HT-29 (cell line): ENCODE results near the gene SMYD3. TPM values are rescaled to one million over a fixed set of nuclear protein-coding genes. Genes with fewer than 3 reads are reported as not detected.
A peak's percentile ranks its signal among the peaks of the same experiment; 100 is the strongest.

ENCODE experiments used
- DNase-seq: peaks from one replicate; pipeline ENCODE4 v3.0.0-alpha.2; 2015; ENCODE audit warnings: low spot score
- total RNA-seq: library from RNA; depleted of rRNA; stranded (reverse); fragments of >200 nt; shearing (Covaris generic); gene quantifications from 2 replicates; pipeline ENCODE4 v1.2.3, GENCODE V29; 2014

The SMYD3 gene
- total RNA-seq, 1 experiment from 2014 or later = 24.3 TPM

DNA sequence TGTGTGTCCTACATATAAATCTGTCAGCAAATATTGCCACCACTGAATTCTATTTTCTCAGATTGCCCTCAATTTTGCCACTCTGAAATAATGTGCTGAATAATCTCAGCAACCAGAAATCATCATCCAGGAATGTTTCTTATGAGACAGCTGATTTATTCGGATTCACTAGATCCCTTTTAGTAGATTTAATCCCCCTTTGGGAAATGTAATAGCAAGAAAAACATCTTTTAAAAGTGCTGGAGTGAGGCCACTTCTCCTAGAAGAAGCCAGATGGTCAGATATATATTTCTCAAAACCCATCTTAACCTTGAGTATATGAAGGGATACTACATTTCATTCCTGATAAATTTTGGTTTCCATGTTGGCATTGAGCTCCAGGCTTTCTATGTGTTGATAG lies 327.7 kb downstream of the SMYD3 start:
- DNase-seq = no peak

DNA sequence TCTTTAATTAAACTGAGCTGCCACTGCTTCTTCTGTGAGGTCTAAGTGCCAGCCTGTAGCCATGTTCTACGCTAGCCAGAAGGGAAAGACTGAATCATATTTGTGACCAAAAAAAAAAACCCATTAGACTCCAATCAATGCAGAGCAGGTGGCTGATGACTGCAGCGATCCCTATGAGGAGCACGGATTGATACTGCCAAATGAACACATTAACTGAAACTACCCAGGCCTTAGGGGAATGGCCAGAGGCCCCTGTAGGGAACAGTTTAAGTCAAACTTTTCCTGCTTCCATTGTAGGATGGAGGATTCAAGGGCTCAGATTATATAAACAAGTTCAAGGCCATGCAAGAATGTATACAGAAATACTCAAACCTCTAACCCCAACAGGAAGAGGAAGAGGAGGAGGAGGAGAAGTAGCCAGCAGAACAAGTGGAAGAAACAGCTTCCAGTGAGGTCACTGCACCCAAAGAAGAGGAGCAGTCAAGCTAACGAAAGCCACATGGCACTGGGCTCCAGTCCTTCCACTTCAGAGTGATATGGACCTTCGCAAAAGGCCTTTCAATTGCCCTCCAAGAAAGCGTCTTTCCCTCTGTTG lies 328.3 kb downstream of the SMYD3 start:
- no peak for DNase-seq

DNA sequence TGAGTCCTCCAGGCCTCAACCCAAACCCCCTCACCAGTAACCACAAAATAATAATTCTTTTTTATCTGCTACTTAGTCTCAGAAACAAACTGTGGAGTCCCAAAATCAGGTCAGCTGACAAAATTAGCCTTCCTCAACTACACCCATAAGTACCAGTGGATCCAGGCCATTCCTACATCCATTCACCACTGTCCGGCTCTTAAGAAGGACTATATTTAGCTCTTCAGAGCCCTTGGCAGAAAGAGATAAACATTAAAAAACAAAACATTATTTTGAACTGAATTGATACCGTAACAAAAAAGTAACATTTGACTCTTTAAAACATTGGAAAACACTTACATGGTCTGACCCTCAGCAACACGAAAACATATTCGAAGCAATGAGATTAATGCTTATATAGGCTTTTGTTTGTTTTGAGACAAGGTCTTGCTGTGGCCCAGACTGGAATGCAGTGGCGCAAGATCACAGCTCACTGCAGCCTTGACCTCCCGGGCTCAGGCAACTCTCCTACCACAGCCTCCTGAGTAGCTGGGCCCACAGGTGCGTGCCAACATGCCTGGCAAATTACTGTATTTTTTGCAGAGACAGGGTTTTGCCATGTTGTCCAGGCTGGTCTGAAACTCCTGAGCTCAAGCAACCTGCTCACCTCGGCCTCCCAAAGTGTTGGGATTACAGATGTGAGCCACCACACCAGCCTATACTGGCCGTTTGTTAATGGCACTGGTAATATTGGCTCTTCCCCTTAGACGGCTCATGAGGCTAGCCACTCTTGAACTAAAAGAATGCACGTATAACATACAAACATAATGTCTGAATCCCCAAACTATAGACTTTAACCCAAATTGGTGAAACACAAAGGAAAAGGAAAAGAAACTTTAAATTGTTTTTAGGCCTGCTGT lies 330.7 kb downstream of the SMYD3 start:
- DNase-seq = no peak

DNA sequence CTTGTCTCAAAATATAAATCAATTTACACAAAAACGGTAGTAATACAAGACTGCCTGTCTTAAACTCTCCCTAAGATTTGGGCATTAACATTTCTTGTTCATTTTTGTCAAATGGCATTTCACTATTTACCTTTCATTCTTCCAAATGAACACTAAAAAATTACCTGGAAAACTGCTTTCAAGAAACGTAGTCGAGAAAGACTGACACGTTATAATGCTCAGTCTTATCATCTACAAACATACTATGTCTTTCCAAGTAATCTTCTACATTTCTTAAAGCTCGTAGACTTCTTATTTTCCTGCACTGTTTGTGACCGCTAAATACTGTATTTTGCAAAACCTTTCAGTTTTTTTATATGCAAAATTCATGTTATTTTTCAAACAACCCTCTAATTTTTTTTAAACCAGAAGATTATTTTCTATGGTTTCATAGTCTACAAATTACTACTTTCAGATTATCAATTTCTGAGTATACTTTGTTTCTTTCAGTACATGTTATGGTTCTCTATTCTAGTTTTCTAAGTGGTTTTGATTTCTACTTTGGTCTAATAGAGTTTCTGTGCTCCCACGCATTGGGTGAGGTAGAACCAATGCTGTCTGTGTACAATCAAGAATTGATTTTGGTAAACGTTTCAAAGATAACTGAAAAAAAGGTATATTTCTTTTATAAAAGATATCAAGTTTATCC lies 336.4 kb downstream of the SMYD3 start:
- DNase-seq = no peak

DNA sequence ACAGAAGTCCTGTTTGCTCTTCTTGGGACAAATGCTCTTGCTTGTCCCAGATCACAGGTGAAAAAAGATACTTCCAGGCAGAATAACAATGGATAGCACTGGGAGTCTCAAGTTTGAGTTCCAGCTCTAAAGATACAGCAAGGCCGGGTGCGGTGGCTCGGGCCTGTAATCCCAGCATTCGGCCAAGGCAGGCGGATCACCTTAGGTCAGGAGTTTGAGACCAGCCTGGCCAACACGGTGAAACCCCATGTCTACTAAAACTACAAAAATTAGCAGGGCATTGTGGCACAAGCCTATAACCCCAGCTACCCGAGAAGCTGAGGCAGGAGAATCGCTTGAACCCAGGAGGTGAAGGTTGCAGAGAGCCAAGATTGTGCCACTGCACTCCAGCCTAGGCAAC lies 337.6 kb downstream of the SMYD3 start:
- no peak for DNase-seq

DNA sequence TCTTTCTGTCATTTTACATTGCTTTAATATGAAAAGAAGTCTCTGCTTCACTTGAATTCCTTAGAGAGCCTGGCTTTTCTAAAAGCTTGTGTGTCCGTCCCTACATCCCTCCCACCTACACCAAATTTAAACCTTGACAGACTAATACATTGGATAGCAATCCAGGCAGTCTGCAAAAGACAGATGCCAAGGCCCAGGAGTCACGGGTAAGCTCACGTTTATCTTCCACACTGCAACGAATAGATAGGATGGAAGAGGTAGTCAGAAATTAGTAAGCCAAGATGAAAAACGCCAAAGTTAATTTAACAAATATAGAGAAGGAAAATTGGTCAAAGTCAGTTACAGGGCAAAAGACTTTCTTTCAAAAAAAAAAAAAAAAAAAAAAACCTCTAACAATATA lies 338.1 kb downstream of the SMYD3 start:
- no peak for DNase-seq

DNA sequence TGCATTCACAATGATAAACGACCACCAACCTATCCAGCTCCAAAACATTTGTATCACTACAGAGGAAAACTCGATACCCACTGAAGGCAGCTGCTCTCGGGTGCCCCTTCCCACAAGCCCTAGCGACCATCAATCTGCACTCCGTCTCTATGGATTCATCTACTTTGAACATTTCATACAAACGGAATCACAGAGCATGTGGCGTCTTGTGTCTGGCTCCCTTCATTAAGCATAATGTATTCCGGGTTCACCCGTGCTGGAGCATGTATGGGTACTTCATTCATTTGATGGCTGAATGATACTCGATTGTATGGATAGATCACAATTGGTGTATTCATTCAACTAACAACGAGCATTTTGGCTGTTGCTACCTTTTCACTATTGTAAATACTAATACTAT lies 340.2 kb downstream of the SMYD3 start:
- no peak for DNase-seq

DNA sequence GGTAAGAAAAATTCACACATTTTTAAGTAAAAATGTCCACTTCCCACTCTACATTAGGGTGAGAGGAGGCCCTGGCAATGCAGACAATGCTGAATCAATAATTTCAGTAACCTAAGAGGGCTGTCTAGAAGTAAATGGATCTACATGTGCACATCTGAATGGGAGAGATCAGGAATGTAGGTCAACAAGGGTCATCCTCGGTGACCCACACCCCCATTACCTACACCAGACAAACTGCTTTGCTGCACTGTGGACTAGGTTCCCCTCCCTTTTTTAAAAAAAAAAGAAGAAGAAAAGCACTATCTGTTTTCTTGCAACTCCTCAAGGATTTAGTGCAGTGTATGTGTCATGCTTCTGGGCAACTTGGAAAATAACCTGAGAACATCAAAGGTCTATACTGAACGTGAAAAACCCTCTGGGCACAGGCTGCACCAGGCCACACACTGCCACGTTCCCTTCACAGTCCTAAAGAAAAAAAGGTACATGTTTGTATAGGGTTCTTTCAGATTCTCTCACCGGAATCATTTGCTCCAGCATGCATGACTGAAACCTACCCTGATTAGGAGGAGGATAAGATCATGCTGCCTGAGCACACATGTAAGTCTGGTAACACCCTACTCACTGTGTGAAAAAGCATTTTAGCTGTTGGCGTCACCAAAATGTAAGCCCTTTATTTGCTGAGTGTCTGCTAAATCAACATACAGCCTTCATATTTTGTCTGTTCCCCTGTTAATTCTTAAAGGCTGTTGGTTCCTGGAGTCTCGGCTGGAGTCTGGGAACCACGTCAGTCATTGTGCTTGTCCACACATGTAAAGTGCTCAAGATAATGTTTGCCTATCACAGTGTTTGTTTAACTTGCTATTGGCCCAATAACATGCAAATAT lies 341.0 kb downstream of the SMYD3 start:
- DNase-seq = no peak

DNA sequence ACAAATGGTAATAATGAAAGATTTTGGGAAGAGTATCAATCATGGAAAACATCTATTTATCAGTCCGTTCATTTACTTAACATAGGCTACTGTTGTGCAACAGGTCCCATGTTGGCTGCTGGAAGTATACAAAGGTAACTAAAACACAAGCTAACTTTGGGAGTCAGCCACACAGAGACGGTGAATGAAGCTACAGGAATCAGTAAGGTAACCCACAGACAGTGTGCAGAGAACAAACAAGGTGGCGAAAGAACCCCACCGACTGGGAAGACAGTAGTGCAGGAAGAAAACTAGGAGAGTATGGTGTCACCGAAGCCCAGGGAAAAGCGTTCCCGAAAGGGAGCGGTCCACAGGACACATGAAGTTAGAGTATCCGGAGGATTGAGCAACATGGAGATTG lies 342.3 kb downstream of the SMYD3 start:
- no peak for DNase-seq

DNA sequence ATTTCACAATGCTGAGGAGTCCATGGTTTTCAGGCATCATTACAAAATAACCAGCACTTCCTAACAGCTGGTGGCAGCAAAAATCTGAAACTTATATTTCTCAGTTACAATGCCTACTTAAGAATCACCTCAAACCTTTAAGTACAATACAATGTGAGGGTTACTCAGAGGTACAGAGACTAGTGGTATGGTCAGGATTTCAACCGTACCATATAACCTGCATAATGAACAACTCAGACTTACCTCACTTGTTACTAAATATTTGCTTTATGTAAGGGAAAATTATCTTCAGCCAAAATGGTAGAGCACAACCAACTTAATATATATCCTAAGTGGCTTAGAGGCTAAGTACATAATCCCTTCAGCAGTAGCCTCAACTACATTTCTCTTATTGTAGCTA lies 344.5 kb downstream of the SMYD3 start:
- no peak for DNase-seq

DNA sequence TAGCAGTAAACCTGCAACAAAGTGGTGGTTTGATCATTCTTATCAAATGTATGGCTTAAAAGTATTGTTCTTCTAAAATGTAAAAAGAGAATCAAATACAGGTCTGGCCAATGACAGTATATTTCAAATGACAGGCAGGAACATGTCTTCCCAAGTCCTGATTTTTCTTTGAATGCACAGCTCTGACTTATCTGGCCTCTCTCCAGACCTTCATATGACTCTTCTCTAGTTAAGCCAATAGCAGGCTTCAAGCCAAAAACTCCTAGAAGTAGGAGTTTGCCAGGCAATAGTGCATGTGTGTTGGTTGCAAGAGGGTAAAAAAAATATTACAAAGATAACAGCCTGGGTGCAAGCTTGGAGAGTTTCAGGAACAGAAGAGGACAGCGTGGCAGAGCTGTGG lies 345.5 kb downstream of the SMYD3 start:
- DNase-seq = no peak

DNA sequence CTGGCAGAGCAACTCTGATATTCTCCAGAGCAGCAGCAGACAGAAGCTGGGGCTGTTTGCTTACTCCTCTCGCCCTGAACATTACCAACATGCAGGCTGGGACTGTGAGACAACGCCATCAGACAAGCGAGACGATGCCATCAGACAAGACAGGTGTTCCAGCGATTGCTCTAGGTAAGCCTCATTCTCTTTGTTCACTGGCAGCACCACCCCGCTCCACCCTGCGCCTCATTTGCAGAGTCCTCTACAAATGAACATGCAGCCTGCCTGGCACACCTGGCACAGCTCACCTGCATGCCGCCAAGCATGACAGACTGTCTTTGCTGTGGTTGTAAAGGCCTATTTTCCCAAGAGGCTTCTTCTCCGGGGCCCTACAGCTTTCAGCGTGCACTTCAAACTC lies 346.2 kb downstream of the SMYD3 start:
- DNase-seq = no peak

DNA sequence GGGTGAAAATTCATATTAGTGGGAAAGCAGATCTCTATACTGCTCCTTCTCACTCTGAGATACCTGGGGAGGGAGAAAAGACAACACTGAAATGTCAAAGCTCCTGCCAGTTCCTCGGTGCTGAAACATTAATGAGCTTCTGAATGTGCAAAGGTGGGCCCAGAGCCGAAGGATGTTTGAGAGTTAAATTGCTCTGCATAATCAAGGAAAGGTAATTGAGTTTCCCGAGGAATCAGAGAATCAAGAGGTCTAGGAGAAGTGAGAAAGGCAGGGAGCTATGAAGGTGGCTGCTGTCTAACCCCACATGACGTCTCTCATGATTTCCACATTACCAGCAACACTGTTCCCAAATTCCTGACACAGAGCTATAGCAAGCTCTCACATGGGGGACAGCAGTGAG lies 346.7 kb downstream of the SMYD3 start:
- DNase-seq = no peak

DNA sequence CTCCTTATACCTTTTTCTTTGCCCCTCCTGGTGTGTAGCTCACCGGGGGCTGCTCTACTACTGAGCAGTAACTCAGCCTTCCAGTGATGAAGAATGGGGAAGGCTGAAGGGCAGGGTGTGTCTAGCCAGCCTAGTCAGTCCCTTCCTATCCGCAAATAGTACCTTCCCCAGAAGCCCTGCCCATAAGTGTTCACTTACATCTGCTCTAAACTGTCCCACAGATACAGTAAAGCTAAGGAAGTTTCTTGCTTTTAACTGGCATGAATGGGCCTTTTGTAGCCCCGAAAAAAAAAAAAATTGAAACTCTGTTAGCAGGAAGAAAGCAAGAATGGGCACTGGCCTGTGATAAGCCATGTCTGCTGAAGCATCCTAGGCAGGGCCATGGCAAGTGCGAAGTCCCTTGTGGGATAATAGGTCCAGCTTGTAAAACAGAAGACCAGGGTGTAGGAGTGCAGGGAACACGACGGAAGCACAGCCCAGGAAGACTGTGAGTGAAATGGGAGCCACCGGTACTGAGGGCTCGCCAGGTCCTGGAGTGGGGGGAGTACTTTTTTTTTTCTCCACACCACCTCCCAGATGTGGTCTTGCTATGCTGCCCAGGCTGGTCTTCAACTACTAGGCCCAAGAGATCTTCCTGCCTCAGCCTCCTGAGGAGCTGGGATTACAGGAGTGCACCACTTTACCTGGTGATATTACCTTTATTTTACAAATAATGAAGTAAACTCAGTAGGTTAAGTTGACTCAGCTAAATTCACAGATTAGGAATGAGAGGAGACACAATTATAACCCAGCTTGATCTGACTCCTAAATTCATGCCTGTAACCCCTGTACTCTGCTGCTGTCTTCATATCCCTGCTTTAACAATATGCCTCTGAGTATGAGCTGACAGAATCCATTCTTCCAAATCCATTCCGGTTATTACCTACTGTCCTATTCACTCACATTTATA lies 347.5 kb downstream of the SMYD3 start:
- DNase-seq = no peak

DNA sequence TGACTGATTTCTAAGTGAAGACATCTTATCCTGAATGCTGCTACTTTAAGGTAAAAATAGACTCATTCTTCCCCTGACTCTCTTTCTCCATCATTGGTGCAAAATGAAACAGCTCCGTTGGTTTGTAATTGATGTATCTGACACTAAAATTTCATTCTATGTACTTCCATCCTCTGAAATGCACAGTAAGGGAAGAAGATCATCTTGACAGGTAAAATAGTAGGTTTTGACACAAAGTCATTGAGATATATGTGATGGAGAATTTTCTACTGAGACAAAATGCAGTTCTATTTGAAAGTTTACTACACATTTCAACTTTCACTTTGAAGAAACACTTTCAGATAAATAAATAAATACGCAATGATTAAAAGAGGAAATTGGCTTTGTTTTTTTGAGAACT lies 348.9 kb downstream of the SMYD3 start:
- no peak for DNase-seq

DNA sequence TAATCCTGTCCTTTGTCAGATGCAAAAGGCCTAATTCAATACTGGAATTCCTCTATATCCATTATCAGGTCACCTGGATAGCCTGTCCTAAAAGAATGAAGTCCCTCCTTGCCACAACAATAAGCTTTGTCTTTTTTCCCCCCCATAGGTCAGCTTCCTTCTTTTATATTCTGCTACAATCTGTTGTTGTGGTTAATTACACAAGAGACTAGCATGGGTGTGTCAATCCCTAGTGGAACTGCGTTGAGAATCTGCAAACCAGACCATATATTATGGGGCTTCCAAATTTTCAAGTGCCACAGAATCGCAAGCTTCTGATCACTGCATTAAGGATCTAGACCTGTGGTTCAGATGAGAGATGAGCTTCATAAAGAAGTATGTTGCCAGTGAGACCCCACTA lies 349.6 kb downstream of the SMYD3 start:
- no peak for DNase-seq

DNA sequence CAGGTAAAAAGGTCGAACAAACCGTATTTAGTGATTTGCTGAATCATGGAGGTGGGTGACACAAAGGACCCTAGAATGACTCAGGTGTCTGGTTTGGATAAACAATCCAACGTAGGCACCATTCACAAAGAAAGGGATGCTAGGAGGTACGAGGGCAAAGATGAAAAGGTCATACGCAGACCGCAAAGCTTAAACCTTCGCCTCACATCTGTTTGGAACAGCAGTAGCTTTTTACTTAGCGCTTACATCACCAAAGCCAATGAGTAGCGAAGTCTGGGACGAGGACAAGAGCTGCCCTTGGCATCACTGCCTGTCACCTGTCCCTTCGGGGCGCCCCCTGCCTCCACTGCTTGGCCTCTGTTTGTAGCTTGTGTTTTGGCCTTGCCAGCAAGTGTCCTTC lies 350.2 kb downstream of the SMYD3 start:
- no peak for DNase-seq

DNA sequence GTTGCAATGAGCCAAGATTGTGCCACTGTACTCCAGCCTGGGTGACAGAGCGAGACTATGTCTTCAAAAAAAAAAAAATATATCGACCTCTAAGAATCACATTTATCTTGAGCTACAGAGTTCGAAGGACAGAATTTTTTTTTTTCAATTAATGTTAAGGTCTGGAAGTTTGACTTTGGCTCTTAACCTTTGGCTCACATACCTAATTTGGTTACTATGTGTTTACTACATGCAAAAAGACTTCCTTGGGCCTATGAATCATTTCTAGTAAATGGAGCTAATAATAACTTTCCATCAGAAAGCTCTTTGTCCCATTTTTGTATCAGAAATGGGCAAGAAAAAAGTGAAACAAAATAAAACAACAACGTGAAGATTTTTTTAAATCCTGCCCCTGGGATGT lies 351.2 kb downstream of the SMYD3 start:
- peak; percentile 19 for DNase-seq

DNA sequence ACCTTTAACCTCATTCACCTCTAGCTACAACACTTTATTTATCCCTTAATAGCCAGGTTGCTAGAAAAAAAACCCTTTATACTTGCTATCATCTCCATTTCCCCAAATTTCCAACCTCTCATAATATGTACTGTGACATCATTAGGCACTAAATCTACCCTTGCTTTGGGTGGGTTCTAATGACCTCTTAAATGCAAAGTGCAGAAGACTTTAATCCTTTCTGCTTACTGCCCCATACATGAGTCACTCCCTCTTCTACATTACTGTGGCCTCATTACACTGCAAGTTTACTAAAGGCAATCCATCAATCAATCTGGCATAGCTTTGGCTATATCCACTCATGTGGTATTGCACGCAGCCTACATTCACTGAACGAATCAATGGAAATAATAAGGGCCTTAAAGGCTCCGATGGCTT lies 353.3 kb downstream of the SMYD3 start:
- DNase-seq = no peak

DNA sequence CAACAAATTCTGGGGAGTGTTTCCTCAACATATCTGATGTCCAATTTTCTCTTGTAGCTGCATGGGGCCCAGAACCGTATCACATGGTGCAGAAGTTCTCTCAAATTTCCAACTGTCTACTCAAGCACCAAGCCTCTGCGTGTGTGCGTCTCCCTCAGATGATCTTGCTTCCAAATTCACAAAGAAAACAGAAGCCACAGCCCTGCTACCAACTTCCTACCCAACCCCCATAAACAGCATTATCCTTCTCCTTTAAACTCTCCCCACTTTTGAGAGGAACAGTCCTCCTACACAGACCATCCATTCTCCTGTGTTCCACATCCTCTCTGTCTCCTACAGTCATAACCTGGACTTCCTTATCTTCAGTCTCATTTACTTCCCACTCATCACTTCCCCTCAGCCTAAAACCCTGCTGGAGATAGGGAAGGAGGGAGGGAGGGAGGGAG lies 354.1 kb downstream of the SMYD3 start:
- no peak for DNase-seq
